ENCODE measurements around the gene SSH2.

The SSH2 gene

GRCh38 chr17:29625037-29625750, 304.8 kb downstream of the SSH2 start:
- DNase-seq = no peak
- in situ Hi-C loops (cut with MboI; ENCODE audit: low pct_unique_long_range_greater_than_20kb, low sequenced_read_pairs) = loop anchor here (25.0 kb wide), 1 partner anchor 362 kb away; no protein-coding TSS in a partner anchor

- DNase-seq = no peak
- in situ Hi-C loops (cut with MboI; ENCODE audit: low pct_unique_long_range_greater_than_20kb, low sequenced_read_pairs) = loop anchor here (25.0 kb wide), 1 partner anchor 463 kb away; no protein-coding TSS in a partner anchor
These were observed 305.4 kb downstream of the SSH2 start for GRCh38 chr17:29624586-29624985.

GRCh38 chr17:29623283-29623647, 306.8 kb downstream of the SSH2 start:
- in situ Hi-C loops (cut with MboI; ENCODE audit: low pct_unique_long_range_greater_than_20kb, low sequenced_read_pairs) = loop anchor here (25.0 kb wide), 1 partner anchor 464 kb away; no protein-coding TSS in a partner anchor

GRCh38 chr17:29622337-29623282, 307.4 kb downstream of the SSH2 start, which contains the start of gene CORO6:
TSS of gene CORO6 (minus strand) at chr17:29622912. CDS start at chr17:29621421, 1,491 bp downstream.
- in situ Hi-C loops (cut with MboI; ENCODE audit: low pct_unique_long_range_greater_than_20kb, low sequenced_read_pairs) = loop anchor here (25.0 kb wide), 1 partner anchor 465 kb away; no protein-coding TSS in a partner anchor
- DNase-seq = peak; percentile 85

More at GRCh38 chr17:29623283-29623647, 306.8 kb downstream of the SSH2 start:
- DNase-seq = no peak

- in situ Hi-C loops (cut with MboI; ENCODE audit: low pct_unique_long_range_greater_than_20kb, low sequenced_read_pairs) = loop anchor here (25.0 kb wide), 1 partner anchor 466 kb away; no protein-coding TSS in a partner anchor
- no peak for DNase-seq
These were observed 308.3 kb downstream of the SSH2 start for GRCh38 chr17:29621751-29622194.

- in situ Hi-C loops (cut with MboI; ENCODE audit: low pct_unique_long_range_greater_than_20kb, low sequenced_read_pairs) = loop anchor here (25.0 kb wide), 1 partner anchor 466 kb away; no protein-coding TSS in a partner anchor
These were observed 309.1 kb downstream of the SSH2 start for GRCh38 chr17:29620779-29621500.

GRCh38 chr17:29620271-29620670, 309.8 kb downstream of the SSH2 start:
- DNase-seq = no peak
- in situ Hi-C loops (cut with MboI; ENCODE audit: low pct_unique_long_range_greater_than_20kb, low sequenced_read_pairs) = loop anchor here (25.0 kb wide), 1 partner anchor 467 kb away; no protein-coding TSS in a partner anchor

More at GRCh38 chr17:29620779-29621500, 309.1 kb downstream of the SSH2 start:
- DNase-seq = no peak

- in situ Hi-C loops (cut with MboI; ENCODE audit: low pct_unique_long_range_greater_than_20kb, low sequenced_read_pairs) = loop anchor here (25.0 kb wide), 1 partner anchor 468 kb away; no protein-coding TSS in a partner anchor
These were observed 310.8 kb downstream of the SSH2 start for GRCh38 chr17:29619251-29619650.

GRCh38 chr17:29618272-29619065, 311.6 kb downstream of the SSH2 start:
- no peak for DNase-seq
- in situ Hi-C loops (cut with MboI; ENCODE audit: low pct_unique_long_range_greater_than_20kb, low sequenced_read_pairs) = loop anchor here (25.0 kb wide), 1 partner anchor 469 kb away; no protein-coding TSS in a partner anchor

More at GRCh38 chr17:29619251-29619650, 310.8 kb downstream of the SSH2 start:
- peak; percentile 70 for DNase-seq

- in situ Hi-C loops (cut with MboI; ENCODE audit: low pct_unique_long_range_greater_than_20kb, low sequenced_read_pairs) = loop anchor here (25.0 kb wide), 1 partner anchor 470 kb away; no protein-coding TSS in a partner anchor
- DNase-seq = peak; percentile 89
These were observed 312.4 kb downstream of the SSH2 start for GRCh38 chr17:29617481-29618271.

- in situ Hi-C loops (cut with MboI; ENCODE audit: low pct_unique_long_range_greater_than_20kb, low sequenced_read_pairs) = loop anchor here (25.0 kb wide), 1 partner anchor 470 kb away; no protein-coding TSS in a partner anchor
- peak; percentile 95 for DNase-seq
These were observed 312.9 kb downstream of the SSH2 start for GRCh38 chr17:29617125-29617480.

GRCh38 chr17:29616300-29617048, 313.6 kb downstream of the SSH2 start:
- in situ Hi-C loops (cut with MboI; ENCODE audit: low pct_unique_long_range_greater_than_20kb, low sequenced_read_pairs) = loop anchor here (25.0 kb wide), 1 partner anchor 471 kb away; no protein-coding TSS in a partner anchor
- no peak for DNase-seq

GRCh38 chr17:29615492-29616299, 314.3 kb downstream of the SSH2 start:
- no peak for DNase-seq

GRCh38 chr17:29615048-29615385, 315.0 kb downstream of the SSH2 start:
- DNase-seq = peak; percentile 39

More at GRCh38 chr17:29615492-29616299, 314.3 kb downstream of the SSH2 start:
- in situ Hi-C loops (cut with MboI; ENCODE audit: low pct_unique_long_range_greater_than_20kb, low sequenced_read_pairs) = loop anchor here (25.0 kb wide), 1 partner anchor 472 kb away; no protein-coding TSS in a partner anchor

GRCh38 chr17:29614349-29615047, 315.5 kb downstream of the SSH2 start:
- DNase-seq = no peak
- in situ Hi-C loops (cut with MboI; ENCODE audit: low pct_unique_long_range_greater_than_20kb, low sequenced_read_pairs) = loop anchor here (25.0 kb wide), 1 partner anchor 473 kb away; no protein-coding TSS in a partner anchor

More at GRCh38 chr17:29615048-29615385, 315.0 kb downstream of the SSH2 start:
- in situ Hi-C loops (cut with MboI; ENCODE audit: low pct_unique_long_range_greater_than_20kb, low sequenced_read_pairs) = loop anchor here (25.0 kb wide), 1 partner anchor 472 kb away; no protein-coding TSS in a partner anchor

Data from KBM-7 (cell line).